Mesothelial cell of epicardium (in vitro differentiated cells): ENCODE data around the gene SGPP1. TPM values are rescaled to one million over a fixed set of nuclear protein-coding genes. Genes with fewer than 3 reads are reported as not detected.

Source experiments
- DNase-seq, 2 experiments: peaks; one replicate each; pipeline ENCODE4 v3.0.0; 2021; ENCODE audit warnings: low spot score in 2 of 2; ENCODE audit not compliant: unreplicated experiment in 2 of 2
- H3K27ac Mint-ChIP-seq: 2 replicates; pipeline ENCODE4 v1.8.0; 2021; ENCODE audit warnings: mixed read lengths
- H3K27me3 Mint-ChIP-seq: 2 replicates; pipeline ENCODE4 v1.8.0; 2021; ENCODE audit warnings: low read depth, mixed read lengths
- H3K36me3 Mint-ChIP-seq: 2 replicates; pipeline ENCODE4 v1.8.0; 2021; ENCODE audit warnings: mixed read lengths
- H3K4me1 Mint-ChIP-seq: 2 replicates; pipeline ENCODE4 v1.8.0; 2021; ENCODE audit warnings: mixed read lengths
- H3K4me3 Mint-ChIP-seq: 2 replicates; pipeline ENCODE4 v1.8.0; 2021; ENCODE audit warnings: mild to moderate bottlenecking, moderate library complexity, mixed read lengths
- H3K9me3 Mint-ChIP-seq: 2 replicates; pipeline ENCODE4 v1.8.0; 2021; ENCODE audit warnings: mixed read lengths
- total RNA-seq: library from RNA; stranded (reverse); gene quantifications from 3 replicates; pipeline ENCODE4 v1.2.1, GENCODE V29; 2021
- TF ChIP-seq, protein P1 (sequence below): fragments of 200-600 bp; sonication (generic); IDR thresholded peaks from one replicate; pipeline ENCODE4 v1.5.0; 2021; ENCODE audit warnings: antibody characterized with exemption; ENCODE audit not compliant: unreplicated experiment

The SGPP1 gene
- total RNA-seq, 1 donor from 2014 or later: 15.8 TPM

- no peak for DNase-seq
- peaks cover 7% of the 10 kb centered on the region for H3K36me3 Mint-ChIP-seq
- no peak overlapping the region for H3K27ac Mint-ChIP-seq
- H3K4me1 Mint-ChIP-seq: peaks cover 18% of the 10 kb centered on the region
- H3K9me3 Mint-ChIP-seq: peaks cover 4% of the 10 kb centered on the region
- peak overlapping the region; percentile 99 for H3K4me3 Mint-ChIP-seq
- TF ChIP-seq, protein P1, sequence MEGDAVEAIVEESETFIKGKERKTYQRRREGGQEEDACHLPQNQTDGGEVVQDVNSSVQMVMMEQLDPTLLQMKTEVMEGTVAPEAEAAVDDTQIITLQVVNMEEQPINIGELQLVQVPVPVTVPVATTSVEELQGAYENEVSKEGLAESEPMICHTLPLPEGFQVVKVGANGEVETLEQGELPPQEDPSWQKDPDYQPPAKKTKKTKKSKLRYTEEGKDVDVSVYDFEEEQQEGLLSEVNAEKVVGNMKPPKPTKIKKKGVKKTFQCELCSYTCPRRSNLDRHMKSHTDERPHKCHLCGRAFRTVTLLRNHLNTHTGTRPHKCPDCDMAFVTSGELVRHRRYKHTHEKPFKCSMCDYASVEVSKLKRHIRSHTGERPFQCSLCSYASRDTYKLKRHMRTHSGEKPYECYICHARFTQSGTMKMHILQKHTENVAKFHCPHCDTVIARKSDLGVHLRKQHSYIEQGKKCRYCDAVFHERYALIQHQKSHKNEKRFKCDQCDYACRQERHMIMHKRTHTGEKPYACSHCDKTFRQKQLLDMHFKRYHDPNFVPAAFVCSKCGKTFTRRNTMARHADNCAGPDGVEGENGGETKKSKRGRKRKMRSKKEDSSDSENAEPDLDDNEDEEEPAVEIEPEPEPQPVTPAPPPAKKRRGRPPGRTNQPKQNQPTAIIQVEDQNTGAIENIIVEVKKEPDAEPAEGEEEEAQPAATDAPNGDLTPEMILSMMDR: no peak
- H3K27me3 Mint-ChIP-seq: peaks cover 4% of the 10 kb centered on the region
Measured at GRCh38 chr14:63725786-63726460, 1.9 kb downstream of the SGPP1 start.

DNA sequence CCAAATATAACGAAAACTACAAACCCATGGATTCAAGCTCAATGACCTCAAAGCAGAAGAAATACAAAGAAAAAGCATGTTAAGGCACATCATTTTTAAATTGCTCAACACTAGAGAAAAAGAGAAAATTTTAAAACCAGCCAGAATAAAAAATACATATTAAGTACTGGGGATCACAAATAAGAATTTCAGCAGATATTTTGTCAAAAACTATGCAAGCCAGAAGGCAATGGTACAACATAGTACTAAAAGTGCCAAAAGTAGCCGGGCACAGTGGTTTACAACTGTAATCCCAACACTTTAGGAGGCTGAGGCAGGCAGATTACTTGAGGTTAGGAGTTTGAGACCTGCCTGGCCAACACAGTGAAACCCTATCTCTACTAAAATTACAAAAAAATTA lies 10.2 kb downstream of the SGPP1 start:
- Mint-ChIP-seq H3K27ac (peak overlapping the region; percentile 30), H3K27me3 (no peaks in the 10 kb centered on the region), H3K36me3 (peaks cover 43% of the 10 kb centered on the region), H3K4me1 (no peaks in the 10 kb centered on the region), H3K4me3 (no peak overlapping the region), H3K9me3 (peaks cover 26% of the 10 kb centered on the region)
- TF ChIP-seq, protein P1: no peak
- DNase-seq: no peak

DNA sequence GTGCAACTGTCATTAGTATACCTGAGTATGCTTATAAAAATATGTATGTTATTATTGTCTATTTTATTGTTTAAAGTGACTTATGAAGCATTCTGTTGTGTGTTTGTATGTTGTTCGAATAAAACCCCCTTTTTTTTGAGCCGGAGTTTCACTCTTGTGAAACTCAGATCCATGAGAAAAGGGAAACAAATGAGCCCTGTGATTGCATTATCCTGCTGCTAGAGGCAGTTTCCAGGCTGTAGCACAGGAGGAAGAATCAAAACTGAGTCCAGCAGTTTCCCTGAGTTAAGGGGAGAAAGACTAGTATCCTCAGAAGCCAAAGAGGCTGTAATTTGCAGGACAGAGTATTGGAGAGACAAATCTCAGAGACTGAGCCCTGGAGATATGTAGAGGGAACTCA lies 12.5 kb downstream of the SGPP1 start:
- H3K36me3 Mint-ChIP-seq: peaks cover 44% of the 10 kb centered on the region
- no peaks in the 10 kb centered on the region for H3K27me3 Mint-ChIP-seq
- H3K4me1 Mint-ChIP-seq: no peaks in the 10 kb centered on the region
- no peak overlapping the region for H3K4me3 Mint-ChIP-seq
- TF ChIP-seq, protein P1: no peak
- no peak overlapping the region for H3K27ac Mint-ChIP-seq
- H3K9me3 Mint-ChIP-seq: peaks cover 26% of the 10 kb centered on the region
- no peak for DNase-seq

- no peaks in the 10 kb centered on the region for H3K4me1 Mint-ChIP-seq
Measured at GRCh38 chr14:63713764-63714163, 14.1 kb downstream of the SGPP1 start.

DNA sequence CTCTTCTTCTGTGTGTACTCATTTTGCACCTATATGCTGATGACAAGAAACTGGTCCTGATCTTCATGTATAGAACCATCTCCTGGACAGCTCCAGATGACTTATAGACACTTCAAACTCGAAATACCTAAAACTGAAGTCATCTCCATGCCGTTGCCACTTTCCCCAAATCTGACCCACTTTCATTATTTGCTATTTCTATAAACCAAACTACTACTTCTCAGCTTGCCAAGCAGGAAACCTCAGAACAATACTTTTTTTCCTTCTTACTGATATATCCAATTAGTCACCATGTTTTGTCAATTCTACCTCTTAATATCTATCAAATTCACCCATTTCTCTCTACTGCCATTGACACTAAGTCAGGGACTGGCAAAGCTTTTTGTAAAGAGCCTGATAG lies 14.8 kb downstream of the SGPP1 start:
- Mint-ChIP-seq H3K4me1 (no peaks in the 10 kb centered on the region), H3K27me3 (no peaks in the 10 kb centered on the region), H3K9me3 (peaks cover 22% of the 10 kb centered on the region), H3K27ac (no peak overlapping the region), H3K36me3 (peaks cover 35% of the 10 kb centered on the region), H3K4me3 (no peak overlapping the region)
- TF ChIP-seq, protein P1: no peak
- DNase-seq: no peak

More at GRCh38 chr14:63713764-63714163, 14.1 kb downstream of the SGPP1 start:
- Mint-ChIP-seq H3K27ac (no peak overlapping the region), H3K36me3 (peaks cover 40% of the 10 kb centered on the region), H3K4me3 (no peak overlapping the region), H3K9me3 (peaks cover 26% of the 10 kb centered on the region), H3K27me3 (no peaks in the 10 kb centered on the region)
- TF ChIP-seq, protein P1: no peak
- no peak for DNase-seq
